Activated CD8-positive, alpha-beta memory T cell treated with anti-CD3 and anti-CD28 coated beads for 48 hours (primary cell): ENCODE results near the gene AOX1.
"Not testable (repeated sequence)": the region's sequence is repeated elsewhere in the genome, so short reads cannot be mapped to it uniquely, and the experiment has no call there.

ENCODE experiments used
- DNase-seq, 3 experiments: peaks; one replicate each; pipeline ENCODE4 v3.0.0-alpha.2; 2020; ENCODE audit warnings: low read depth in 2 of 3, low spot score in 2 of 3

Gene AOX1

GRCh38 chr2:200665626-200666453 lies 80.0 kb downstream of the AOX1 start:
- no peak for DNase-seq

- DNase-seq: no peak
Observed at GRCh38 chr2:200667413-200667812, 81.6 kb downstream of the AOX1 start.

GRCh38 chr2:200668478-200668877 lies 82.7 kb downstream of the AOX1 start:
- DNase-seq: no peak

- no peak for DNase-seq
Observed at GRCh38 chr2:200669308-200669707, 83.5 kb downstream of the AOX1 start.

DNA sequence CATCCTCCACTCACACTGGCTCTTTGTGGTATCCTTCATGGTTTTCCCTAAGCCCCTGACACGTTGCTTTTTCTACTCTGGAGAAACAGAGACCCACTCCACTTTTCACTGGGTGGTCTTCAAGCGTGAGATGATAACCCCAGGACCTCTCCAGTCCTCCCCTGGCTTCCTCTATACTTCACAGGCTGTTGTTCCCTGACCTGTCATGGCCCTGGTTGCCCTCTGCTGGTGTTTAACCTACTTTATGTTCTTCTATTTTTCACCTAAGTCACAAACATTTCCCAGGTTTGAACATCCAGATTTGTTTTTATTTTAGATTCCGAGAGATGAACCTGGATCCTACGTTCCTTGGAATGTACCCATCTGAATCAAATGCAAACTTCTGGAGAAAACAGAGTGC lies 84.5 kb downstream of the AOX1 start:
- no peak for DNase-seq

- DNase-seq: no peak
Observed at GRCh38 chr2:200670751-200671150, 84.9 kb downstream of the AOX1 start.

- no peak for DNase-seq
Observed at GRCh38 chr2:200673191-200673590, 87.4 kb downstream of the AOX1 start.

DNA sequence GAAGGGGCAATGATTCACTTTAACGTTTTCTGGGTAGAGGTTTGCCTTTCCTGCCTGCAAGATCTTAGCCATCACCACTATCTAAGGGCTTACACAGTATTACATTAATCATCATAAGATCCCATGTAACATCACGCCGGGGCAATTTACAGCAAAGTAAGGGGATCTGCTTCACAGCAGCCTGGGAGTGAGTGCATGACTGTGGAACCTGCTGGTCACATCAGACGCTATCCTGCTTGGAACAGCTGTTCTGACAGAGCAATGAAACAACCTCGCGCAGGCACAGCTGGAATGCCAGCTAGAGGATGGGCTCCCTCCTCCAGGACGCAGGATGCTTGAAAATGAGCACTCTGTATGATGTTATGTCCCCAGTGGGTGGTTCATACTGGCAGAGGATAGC lies 89.0 kb downstream of the AOX1 start:
- DNase-seq: no peak

- no peak for DNase-seq
Observed at GRCh38 chr2:200677171-200677570, 91.4 kb downstream of the AOX1 start.

DNA sequence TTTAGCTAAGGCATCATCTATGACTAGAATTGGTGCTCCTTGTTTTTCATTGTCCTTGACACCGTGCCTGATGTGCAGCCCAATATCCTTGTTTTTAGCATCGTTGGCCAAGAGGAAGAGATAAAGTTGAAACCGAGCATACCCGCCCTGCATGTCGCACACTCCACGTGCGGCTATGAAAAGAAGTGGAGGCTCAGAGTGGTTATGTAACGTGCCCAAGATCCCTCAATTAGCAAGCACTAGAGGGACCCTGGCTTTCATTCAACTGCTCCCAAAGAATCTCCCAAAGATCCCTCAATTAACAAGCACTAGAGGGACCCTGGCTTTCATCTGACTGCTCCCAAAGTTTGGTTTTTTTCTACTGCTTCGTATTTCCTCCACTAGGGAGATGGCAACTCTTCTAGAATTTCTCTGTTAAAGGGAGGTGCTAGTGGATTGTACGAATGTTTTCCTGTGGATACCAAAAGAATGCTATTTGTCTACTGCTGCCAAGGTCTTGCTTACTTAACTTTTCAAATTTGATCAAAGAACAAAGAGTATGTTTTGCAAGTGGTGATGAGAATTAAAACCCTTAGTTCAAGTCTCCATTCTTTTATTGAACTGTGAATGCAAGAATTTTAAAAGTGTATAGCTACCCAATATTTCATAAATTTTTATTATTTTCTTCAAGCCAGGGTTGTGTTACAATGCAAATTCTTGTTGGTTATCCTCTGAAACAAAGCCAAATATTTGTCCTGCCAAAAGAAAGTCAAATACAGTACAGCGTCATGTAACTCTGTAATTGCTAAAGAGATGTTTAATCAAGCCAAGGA lies 92.1 kb downstream of the AOX1 start:
- no peak for DNase-seq

DNA sequence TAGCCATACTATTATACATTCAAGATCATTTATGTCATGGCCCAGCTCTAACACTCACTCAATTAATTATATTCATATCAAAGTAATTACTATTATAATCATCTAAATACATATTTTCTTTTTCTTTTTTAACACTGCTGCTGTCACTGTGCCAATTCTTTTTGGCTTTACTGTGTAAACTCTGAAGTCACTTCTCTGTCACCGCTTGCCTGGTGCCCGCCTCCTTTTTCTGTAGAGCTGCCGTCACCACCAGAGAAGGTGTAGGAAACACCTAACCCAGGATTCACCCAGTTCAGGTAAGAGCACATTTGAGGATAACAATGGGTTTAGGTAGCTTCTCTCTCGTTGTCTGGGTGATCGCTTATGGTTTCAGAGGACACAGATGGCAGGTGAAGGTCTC lies 93.3 kb downstream of the AOX1 start:
- no peak for DNase-seq

DNA sequence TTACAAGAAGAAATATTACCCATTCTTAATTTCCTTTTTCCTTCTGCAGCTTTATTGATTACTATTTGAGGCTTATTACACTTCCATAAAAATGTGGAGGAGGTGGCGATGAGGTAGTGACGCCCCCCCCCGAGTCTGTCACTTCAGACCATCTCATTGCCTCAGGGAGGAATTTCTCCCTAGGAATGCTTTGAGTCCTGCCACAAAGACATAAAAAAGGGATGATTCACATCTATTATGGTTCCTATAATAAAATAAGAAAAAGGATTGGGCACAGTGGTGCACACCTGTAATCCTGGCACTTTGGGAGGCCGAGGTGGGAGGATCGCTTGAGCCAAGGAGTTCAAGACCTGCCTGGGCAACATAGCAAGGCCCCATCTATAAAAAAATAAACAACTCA lies 93.7 kb downstream of the AOX1 start:
- no peak for DNase-seq

- no peak for DNase-seq
Observed at GRCh38 chr2:200681697-200682096, 95.9 kb downstream of the AOX1 start.

DNA sequence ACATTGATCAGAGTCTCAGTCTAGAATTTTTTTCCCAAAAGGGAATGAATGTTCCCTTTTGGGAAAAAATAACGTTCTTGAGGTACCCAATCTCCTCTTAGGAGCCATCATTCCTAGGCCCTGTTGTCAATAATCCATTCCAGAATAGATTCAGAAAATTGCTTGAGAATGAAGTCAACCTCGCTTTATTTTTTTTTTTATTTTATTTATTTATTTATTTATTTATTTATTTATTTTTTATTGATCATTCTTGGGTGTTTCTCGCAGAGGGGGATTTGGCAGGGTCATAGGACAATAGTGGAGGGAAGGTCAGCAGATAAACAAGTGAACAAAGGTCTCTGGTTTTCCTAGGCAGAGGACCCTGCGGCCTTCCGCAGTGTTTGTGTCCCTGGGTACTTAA lies 96.6 kb downstream of the AOX1 start:
- DNase-seq: not testable (repeated sequence)

GRCh38 chr2:200687922-200688920 lies 102.4 kb downstream of the AOX1 start:
- DNase-seq: no peak

DNA sequence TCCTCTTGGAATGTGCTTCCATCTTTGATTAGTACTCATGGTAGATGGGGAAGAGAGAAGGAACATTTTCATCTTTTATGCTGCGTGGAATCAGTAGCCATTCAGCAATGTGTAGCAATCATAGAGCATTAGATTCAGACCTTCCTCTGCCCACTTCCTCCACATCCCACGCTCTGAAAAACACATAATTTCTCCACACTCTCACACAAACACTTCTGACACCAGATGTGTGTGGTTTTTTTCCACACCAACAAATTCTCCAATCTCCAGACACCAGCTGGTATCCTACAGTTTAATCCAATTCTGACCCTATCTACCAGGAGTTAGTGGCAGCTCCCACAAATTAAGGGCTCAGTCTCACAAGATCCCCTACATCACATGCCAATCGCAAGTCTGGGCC lies 103.3 kb downstream of the AOX1 start:
- DNase-seq: no peak

GRCh38 chr2:200693836-200694470 lies 108.1 kb downstream of the AOX1 start:
- no peak for DNase-seq

DNA sequence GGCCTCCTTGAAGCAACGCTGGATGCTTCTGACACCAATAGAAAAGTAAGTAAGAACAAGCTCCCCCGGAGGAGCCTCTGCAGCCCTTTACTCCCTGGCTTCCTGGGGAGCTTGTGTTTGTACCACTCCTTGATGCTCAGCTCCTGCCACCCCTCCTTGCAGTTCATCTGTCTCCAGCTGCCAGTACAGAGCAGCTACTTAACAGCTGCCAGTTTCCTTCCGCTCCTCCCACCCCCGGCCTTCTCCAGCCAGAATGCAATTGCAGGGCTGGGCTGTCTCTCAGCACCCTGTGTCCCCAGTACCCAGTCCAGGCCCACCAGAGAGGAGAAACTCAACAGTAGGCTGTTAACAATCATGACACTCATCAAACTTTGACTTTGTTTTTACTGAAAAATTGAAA lies 109.4 kb downstream of the AOX1 start:
- no peak for DNase-seq

DNA sequence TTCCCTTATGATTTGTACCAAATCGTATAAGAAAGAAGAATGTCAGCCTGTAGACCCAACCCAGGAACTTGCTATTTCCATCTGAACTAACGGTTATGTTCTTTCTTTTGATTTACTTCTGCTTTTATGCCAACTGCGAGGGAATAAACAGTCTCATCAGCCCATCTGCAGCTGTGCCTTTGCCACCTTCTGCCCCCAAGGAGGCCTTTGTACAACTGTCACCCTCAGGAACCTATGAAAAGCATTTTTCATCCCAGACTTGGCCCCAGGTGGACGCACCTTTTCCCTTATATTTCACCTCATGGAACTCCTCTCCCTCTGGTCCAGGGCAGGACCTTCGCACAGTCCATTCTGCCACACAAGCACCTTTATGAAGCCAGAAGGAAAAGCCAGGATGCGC lies 109.8 kb downstream of the AOX1 start:
- no peak for DNase-seq

GRCh38 chr2:200698217-200698616 lies 112.4 kb downstream of the AOX1 start:
- no peak for DNase-seq

DNA sequence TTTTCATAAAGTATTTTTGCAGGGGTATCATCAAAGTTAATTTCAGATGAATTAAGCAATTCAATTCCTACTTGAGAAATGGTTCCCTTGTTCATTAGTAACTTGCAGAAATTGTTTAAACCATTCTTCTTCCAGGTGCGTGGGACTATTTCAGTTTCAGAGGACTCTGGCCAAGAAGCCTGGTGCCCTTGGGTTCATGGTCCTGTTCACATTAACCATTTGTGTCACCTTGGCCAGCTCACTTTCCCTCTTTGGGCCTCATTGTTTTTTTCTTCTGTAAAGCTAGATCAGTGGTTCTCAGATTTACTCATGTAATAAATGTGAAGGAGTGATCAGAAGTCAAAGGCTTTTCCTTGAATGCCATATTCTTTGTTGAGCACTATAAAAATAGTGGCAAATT lies 113.5 kb downstream of the AOX1 start:
- DNase-seq: no peak
